DOHH2 (cell line): Measurements from ENCODE around the gene SIT1.

Source experiments
- H3F3A ChIP-seq: fragments of 200-600 bp; sonication (generic), shearing (Covaris generic); 2 replicates; pipeline ENCODE4 v1.6.0; 2016; ENCODE audit warnings: antibody characterized with exemption, mild to moderate bottlenecking; ENCODE audit not compliant: control insufficient read depth, insufficient read depth
- H3K27ac ChIP-seq: fragments of 200-600 bp; sonication (generic); 2 replicates; pipeline ENCODE4 v1.5.1; 2014; ENCODE audit warnings: low read depth, mild to moderate bottlenecking, low read length, moderate library complexity
- H3K27me3 ChIP-seq: fragments of 200-600 bp; sonication (generic); 2 replicates; pipeline ENCODE4 v1.6.1; 2014; ENCODE audit warnings: mild to moderate bottlenecking, low read length, mixed read lengths; ENCODE audit not compliant: control insufficient read depth
- H3K36me3 ChIP-seq: fragments of 200-600 bp; sonication (generic); 2 replicates; pipeline ENCODE4 v1.6.1; 2014; ENCODE audit warnings: mild to moderate bottlenecking, low read length, moderate library complexity, mixed read lengths; ENCODE audit not compliant: control insufficient read depth
- H3K4me1 ChIP-seq: fragments of 200-600 bp; sonication (generic); 2 replicates; pipeline ENCODE4 v1.6.1; 2014; ENCODE audit warnings: mild to moderate bottlenecking, low read length, mixed read lengths; ENCODE audit not compliant: control insufficient read depth
- H3K4me2 ChIP-seq: fragments of 200-600 bp; sonication (generic); 2 replicates; pipeline ENCODE4 v1.6.0; 2014; ENCODE audit warnings: mild to moderate bottlenecking, low read length, moderate library complexity
- H3K4me3 ChIP-seq: fragments of 200-600 bp; sonication (generic); 2 replicates; pipeline ENCODE4 v1.5.1; 2014; ENCODE audit warnings: mild to moderate bottlenecking, low read length, mixed read lengths
- H3K79me2 ChIP-seq: fragments of 200-600 bp; sonication (generic); 2 replicates; pipeline ENCODE4 v1.6.1; 2014; ENCODE audit warnings: mild to moderate bottlenecking, low read length, mixed read lengths; ENCODE audit not compliant: control insufficient read depth
- H3K9me2 ChIP-seq: fragments of 200-600 bp; sonication (generic); replicated peaks from 2 replicates; pipeline ENCODE4 v1.6.1; 2014; ENCODE audit warnings: mild to moderate bottlenecking, low read length, mixed read lengths; ENCODE audit not compliant: control insufficient read depth
- H3K9me3 ChIP-seq: fragments of 200-600 bp; sonication (generic); 2 replicates; pipeline ENCODE4 v1.6.1; 2014; ENCODE audit warnings: antibody characterized with exemption, low read length, mixed read lengths; ENCODE audit not compliant: control insufficient read depth, insufficient read depth
- H4K20me1 ChIP-seq: fragments of 200-600 bp; sonication (generic); 2 replicates; pipeline ENCODE4 v1.6.0; 2014; ENCODE audit warnings: low read depth, mild to moderate bottlenecking, antibody characterized with exemption, low read length, moderate library complexity; ENCODE audit not compliant: control insufficient read depth, insufficient read depth
- EZH2phosphoT487 ChIP-seq: fragments of 200-600 bp; sonication (generic); IDR thresholded peaks from 2 replicates; pipeline ENCODE4 v1.6.1; 2017; ENCODE audit warnings: borderline replicate concordance, mild to moderate bottlenecking, antibody characterized with exemption, low read length, moderate library complexity, mixed read lengths
- TF ChIP-seq, protein P1 (sequence below): fragments of 200-600 bp; sonication (generic); IDR thresholded peaks from one replicate; pipeline ENCODE4 v1.5.1; 2014; ENCODE audit warnings: antibody characterized with exemption, mild to moderate bottlenecking, low read depth, low read length; ENCODE audit not compliant: poor library complexity, severe bottlenecking

SIT1 gene

GRCh38 chr9:35687972-35688557 lies 37.3 kb upstream of the SIT1 start:
- H3K4me3 ChIP-seq = no peak overlapping the region

GRCh38 chr9:35687306-35687705 lies 36.6 kb upstream of the SIT1 start:
- H3K36me3 ChIP-seq = no peaks in the 10 kb centered on the region
- H3K4me2 ChIP-seq = peak overlapping the region; percentile 52
- H3K9me2 ChIP-seq = no peaks in the 10 kb centered on the region
- no peaks in the 10 kb centered on the region for H3K27me3 ChIP-seq
- peak overlapping the region; percentile 32 for H3K4me3 ChIP-seq
- peaks cover 5% of the 10 kb centered on the region; the same call in 1 of the 2 replicates for H3F3A ChIP-seq
- no peaks in the 10 kb centered on the region for H4K20me1 ChIP-seq
- no peak for TF ChIP-seq EZH2phosphoT487
- TF ChIP-seq, protein P1, sequence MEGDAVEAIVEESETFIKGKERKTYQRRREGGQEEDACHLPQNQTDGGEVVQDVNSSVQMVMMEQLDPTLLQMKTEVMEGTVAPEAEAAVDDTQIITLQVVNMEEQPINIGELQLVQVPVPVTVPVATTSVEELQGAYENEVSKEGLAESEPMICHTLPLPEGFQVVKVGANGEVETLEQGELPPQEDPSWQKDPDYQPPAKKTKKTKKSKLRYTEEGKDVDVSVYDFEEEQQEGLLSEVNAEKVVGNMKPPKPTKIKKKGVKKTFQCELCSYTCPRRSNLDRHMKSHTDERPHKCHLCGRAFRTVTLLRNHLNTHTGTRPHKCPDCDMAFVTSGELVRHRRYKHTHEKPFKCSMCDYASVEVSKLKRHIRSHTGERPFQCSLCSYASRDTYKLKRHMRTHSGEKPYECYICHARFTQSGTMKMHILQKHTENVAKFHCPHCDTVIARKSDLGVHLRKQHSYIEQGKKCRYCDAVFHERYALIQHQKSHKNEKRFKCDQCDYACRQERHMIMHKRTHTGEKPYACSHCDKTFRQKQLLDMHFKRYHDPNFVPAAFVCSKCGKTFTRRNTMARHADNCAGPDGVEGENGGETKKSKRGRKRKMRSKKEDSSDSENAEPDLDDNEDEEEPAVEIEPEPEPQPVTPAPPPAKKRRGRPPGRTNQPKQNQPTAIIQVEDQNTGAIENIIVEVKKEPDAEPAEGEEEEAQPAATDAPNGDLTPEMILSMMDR = no peak
- H3K27ac ChIP-seq = peak overlapping the region; percentile 47
- H3K79me2 ChIP-seq = no peaks in the 10 kb centered on the region
- H3K9me3 ChIP-seq = no peaks in the 10 kb centered on the region
- H3K4me1 ChIP-seq = peaks cover 49% of the 10 kb centered on the region

More at GRCh38 chr9:35687972-35688557, 37.3 kb upstream of the SIT1 start:
- Histone ChIP-seq H3K9me2 (no peaks in the 10 kb centered on the region), H3K4me1 (peaks cover 49% of the 10 kb centered on the region), H4K20me1 (no peaks in the 10 kb centered on the region), H3K4me2 (peak overlapping the region; percentile 52), H3K27ac (no peak overlapping the region), H3K27me3 (no peaks in the 10 kb centered on the region), H3K79me2 (no peaks in the 10 kb centered on the region), H3K9me3 (no peaks in the 10 kb centered on the region), H3K36me3 (no peaks in the 10 kb centered on the region), H3F3A (peaks cover 8% of the 10 kb centered on the region; the same call in 1 of the 2 replicates)
- TF ChIP-seq, protein P1 = no peak
- no peak for TF ChIP-seq EZH2phosphoT487

DNA sequence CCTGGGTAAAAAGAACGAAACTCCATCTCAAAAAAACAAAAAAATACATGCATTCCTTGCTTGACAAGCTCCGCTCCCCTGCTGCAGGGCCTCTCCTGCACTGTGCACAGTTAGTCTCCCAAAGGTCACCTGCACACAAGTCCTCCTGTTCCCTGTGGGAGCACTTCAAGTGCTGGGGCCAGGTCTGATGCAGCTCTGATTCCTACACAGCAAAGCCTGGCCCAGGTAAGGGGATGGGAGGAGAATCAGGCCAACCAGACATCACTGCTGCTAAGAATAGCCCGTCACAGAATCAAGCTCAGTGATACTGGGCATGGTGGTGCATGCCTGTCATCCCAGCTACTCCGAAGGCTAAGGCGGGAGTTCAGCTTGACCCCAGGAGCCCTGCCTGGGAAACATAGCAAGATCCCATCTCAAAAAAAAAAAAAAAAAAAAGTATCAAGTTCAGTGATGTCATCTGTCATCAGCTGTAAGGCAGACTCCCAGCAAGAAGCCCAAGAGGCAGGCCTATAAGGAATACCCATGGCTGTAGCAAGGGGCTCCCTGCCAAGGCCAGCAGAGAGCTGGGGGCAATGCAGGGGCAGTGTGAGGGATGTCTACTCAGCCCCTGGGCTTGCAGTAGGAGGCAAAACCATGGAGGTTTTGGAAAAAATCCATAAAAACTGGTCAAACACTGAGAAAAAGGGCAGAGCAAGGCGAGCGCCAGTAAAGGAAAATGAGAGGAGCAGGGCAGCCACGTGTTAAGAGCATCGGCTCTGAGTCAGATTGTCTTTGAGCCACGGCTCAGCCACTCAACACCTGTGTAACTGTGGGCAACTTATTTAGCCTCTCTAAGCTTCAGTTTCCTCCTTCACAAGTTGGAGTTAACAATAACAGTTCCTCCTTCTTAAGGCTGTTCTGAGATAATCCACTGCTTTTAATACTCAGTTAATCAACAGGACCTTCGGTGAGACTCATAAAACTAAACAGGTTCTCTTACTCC lies 35.8 kb upstream of the SIT1 start:
- Histone ChIP-seq H3K79me2 (no peaks in the 10 kb centered on the region), H3K4me3 (peak overlapping the region; percentile 32), H3K4me2 (peak overlapping the region; percentile 52), H4K20me1 (no peaks in the 10 kb centered on the region), H3K4me1 (peaks cover 50% of the 10 kb centered on the region), H3F3A (peaks cover 2% of the 10 kb centered on the region; the same call in 1 of the 2 replicates), H3K9me3 (no peaks in the 10 kb centered on the region), H3K27me3 (no peaks in the 10 kb centered on the region), H3K9me2 (no peaks in the 10 kb centered on the region), H3K27ac (peak overlapping the region; percentile 47), H3K36me3 (no peaks in the 10 kb centered on the region)
- TF ChIP-seq EZH2phosphoT487 = no peak
- TF ChIP-seq, protein P1 = no peak
